Measurements from ENCODE around the gene TMEM14B.

DNA sequence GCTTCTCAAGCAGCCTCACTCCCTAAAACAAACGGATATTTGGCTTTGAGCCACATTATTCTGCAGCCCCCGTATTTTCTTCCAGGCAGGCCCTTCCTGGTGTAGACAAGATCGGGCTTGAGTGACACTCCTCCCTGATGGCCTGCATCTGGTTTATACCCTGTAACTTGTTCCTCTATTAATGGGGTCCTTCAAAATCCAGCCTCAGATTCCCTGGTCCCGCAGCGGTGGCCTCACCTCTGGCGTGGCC lies 25.1 kb upstream of the TMEM14B start:
- no peak for TF ChIP-seq CTCF (IDR thresholded peaks at IDR 0.05)
- TF ChIP-seq POLR2AphosphoS5 (IDR thresholded peaks at IDR 0.05) = no peak
- TF ChIP-seq POLR2A (IDR thresholded peaks at IDR 0.05) = no peak
- TF ChIP-seq EP300 (IDR thresholded peaks at IDR 0.05) = no peak

Measured in upper lobe of left lung (tissue), 4 donors.